CD4-positive, alpha-beta memory T cell (primary cell): ENCODE measurements around the gene CAPN14. TPM values are rescaled to one million over a fixed set of nuclear protein-coding genes. Genes with fewer than 3 reads are reported as not detected.

Experiments used
- CTCF ChIA-PET: fragments of 350-600 bp; sonication (Branson Sonifier 250); formaldehyde crosslinking; loops from one replicate; lab custom pipeline; 2021; ENCODE audit warnings: inconsistent platforms; ENCODE audit not compliant: partially characterized antibody; lab: Charles Lee
- POLR2A ChIA-PET: fragments of 350-600 bp; sonication (Branson Sonifier 250); formaldehyde crosslinking; loops from one replicate; lab custom pipeline; 2021; ENCODE audit not compliant: partially characterized antibody; lab: Charles Lee
- DNase-seq, 5 donors: peaks; one replicate each; pipeline versions ENCODE4 v3.0.0 to v3.0.0-alpha.2; 2020 to 2022; ENCODE audit warnings: mixed read lengths in 1 of 5
- H3K27ac ChIP-seq: one replicate; pipeline ENCODE4 v1.7.0; 2013; ENCODE audit warnings: low read depth, low read length
- H3K27me3 ChIP-seq: 2 replicates; pipeline ENCODE4 v1.7.0; 2013; ENCODE audit warnings: mild to moderate bottlenecking, low read length, moderate library complexity; ENCODE audit not compliant: insufficient read depth
- H3K36me3 ChIP-seq: 2 replicates; pipeline ENCODE4 v1.7.0; 2013; ENCODE audit warnings: mild to moderate bottlenecking, low read length, moderate library complexity; ENCODE audit not compliant: insufficient read depth
- H3K4me1 ChIP-seq: 2 replicates; pipeline ENCODE4 v1.7.0; 2013; ENCODE audit warnings: mild to moderate bottlenecking, low read length, moderate library complexity; ENCODE audit not compliant: insufficient read depth
- H3K4me3 ChIP-seq, 2 donors: one replicate each; pipeline ENCODE4 v1.7.0; 2013; ENCODE audit warnings: low read length in 2 of 2, mild to moderate bottlenecking in 1 of 2
- H3K9me3 ChIP-seq, 2 donors: one replicate each; pipeline ENCODE4 v1.7.0; 2013; ENCODE audit warnings: low read length in 2 of 2, control low read depth in 1 of 2; ENCODE audit not compliant: control insufficient read depth in 1 of 2
- H3K27ac Mint-ChIP-seq, 7 donors: one replicate each; pipeline ENCODE4 v1.8.0; 2020 to 2021; ENCODE audit warnings: mixed read lengths in 7 of 7, mild to moderate bottlenecking in 6 of 7, inconsistent platforms in 3 of 7, moderate library complexity in 3 of 7
- H3K27me3 Mint-ChIP-seq, 2 donors: one replicate each; pipeline ENCODE4 v1.8.0; 2020 to 2021; ENCODE audit warnings: mixed read lengths in 2 of 2
- H3K36me3 Mint-ChIP-seq, 2 donors: one replicate each; pipeline ENCODE4 v1.8.0; 2020 to 2021; ENCODE audit warnings: mixed read lengths in 2 of 2, inconsistent platforms in 1 of 2, mild to moderate bottlenecking in 1 of 2
- H3K4me1 Mint-ChIP-seq, 4 donors: one replicate each; pipeline ENCODE4 v1.8.0; 2020 to 2021; ENCODE audit warnings: mixed read lengths in 4 of 4, mild to moderate bottlenecking in 1 of 4
- H3K4me3 Mint-ChIP-seq, 8 donors: one replicate each; pipeline ENCODE4 v1.8.0; 2020 to 2021; ENCODE audit warnings: mixed read lengths in 8 of 8, mild to moderate bottlenecking in 7 of 8, moderate library complexity in 6 of 8, inconsistent platforms in 3 of 8
- H3K9me3 Mint-ChIP-seq, 8 donors: one replicate each; pipeline ENCODE4 v1.8.0; 2020 to 2021; ENCODE audit warnings: mixed read lengths in 8 of 8, mild to moderate bottlenecking in 5 of 8, inconsistent platforms in 3 of 8, moderate library complexity in 1 of 8
- intact Hi-C: fragments of 100-400 bp; cut with micrococcal nuclease; formaldehyde crosslinking; loops from one replicate; pipeline ENCODE4 v1.15.1; 2023
- polyA plus RNA-seq, 2 donors: library from polyadenylated mRNA; unstranded; fragments of 300-500 nt; fragmentation: Illumina TruSeq; gene quantifications; one replicate each; pipeline ENCODE4 v1.2.3, GENCODE V29; 2021
- total RNA-seq, 2 experiments: library from RNA; stranded (reverse); gene quantifications; one replicate each; pipeline ENCODE4 v1.2.3, GENCODE V29; 2021

CAPN14 gene
- total and polyA plus RNA-seq, 4 experiments from 2014 or later: 0.16 to 0.61 (median 0.44) TPM

DNA sequence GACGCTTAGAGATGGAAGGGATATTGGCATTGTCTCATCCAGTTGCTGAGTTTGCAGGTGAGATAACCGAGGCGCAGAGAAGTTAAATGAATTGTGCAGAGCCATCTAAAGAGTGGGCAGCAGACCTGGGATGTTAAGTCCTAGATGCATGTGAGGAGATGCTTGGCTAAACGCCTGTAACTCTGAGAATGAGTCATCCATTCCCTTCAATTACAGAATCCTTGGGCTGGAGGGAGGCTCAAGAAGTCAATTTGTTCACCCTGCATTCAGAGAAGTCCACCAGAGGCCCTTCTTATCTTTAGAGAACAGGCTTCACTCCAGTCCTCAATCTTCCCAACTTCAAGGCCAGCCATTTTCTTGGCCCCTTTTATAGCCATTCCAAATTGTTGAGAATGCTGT lies 18.2 kb upstream of the CAPN14 start:
- DNase-seq: no peak
- intact Hi-C loops: no loop called here
- Histone ChIP-seq H3K9me3 (no peaks in the 10 kb centered on the region), H3K4me1 (peaks cover 22% of the 10 kb centered on the region), H3K27me3 (no peaks in the 10 kb centered on the region), H3K4me3 (no peak overlapping the region), H3K27ac (no peak overlapping the region), H3K36me3 (no peaks in the 10 kb centered on the region)
- H3K27ac Mint-ChIP-seq: peak overlapping the region; percentile 7 to 87 (median 69)
- H3K4me1 Mint-ChIP-seq: peaks cover 17 to 36% (median 25%) of the 10 kb centered on the region in 4 donors
- no peaks in the 10 kb centered on the region for H3K9me3 Mint-ChIP-seq
- no peaks in the 10 kb centered on the region for H3K36me3 Mint-ChIP-seq
- POLR2A ChIA-PET: no interaction called here
- H3K4me3 Mint-ChIP-seq: peak overlapping the region in 7 of 8 donors; percentile 78 to 85 (median 82)
- peaks cover 0 to 1% of the 10 kb centered on the region in 2 donors for H3K27me3 Mint-ChIP-seq
- CTCF ChIA-PET: interaction anchor here (0.7 to 1.5 kb wide), 2 partner anchors 98 to 1089 kb away, joined by 3 read pairs; no protein-coding TSS in a partner anchor

DNA sequence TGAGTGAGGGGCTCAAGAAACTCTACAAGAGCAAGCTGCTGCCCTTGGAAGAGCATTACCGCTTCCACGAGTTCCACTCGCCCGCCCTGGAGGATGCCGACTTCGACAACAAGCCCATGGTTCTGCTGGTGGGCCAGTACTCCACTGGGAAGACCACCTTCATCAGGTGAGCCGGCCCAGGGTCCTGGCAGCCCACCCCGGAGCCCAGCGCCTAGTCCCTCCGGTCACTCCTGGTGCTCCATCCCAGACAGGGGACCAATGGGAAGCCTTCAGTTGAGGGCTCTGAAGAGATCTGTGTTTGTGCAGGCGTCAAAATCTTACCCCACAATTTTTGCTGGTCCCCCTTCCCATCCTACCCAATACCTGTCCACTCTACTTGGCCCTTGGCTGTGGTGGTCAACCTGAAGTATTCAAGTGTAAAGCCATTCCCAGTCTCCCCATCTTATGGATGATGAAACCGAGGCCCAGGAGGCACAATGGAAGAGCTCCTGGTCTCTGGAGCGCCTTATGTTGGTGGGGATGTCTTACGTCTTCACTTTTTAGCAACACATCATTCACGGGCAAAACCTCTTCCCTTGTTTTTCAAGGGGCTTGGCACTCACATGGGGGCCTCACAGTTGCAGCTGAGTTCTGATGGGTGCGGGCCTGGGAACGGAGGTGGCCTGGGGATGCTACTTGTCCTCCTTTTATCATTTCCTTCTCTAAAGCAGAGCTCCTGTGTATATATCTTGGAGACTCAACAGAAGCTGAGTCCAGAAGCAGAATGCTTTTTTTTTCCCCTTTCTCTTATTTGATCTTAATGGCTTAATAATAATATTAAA lies 17.6 kb upstream of the CAPN14 start:
- no peak for DNase-seq
- peak overlapping the region; percentile 49 to 66 for H3K4me3 ChIP-seq
- peaks cover 17 to 36% (median 25%) of the 10 kb centered on the region in 4 donors for H3K4me1 Mint-ChIP-seq
- no peaks in the 10 kb centered on the region for H3K36me3 ChIP-seq
- H3K27me3 Mint-ChIP-seq: peaks cover 0 to 1% of the 10 kb centered on the region in 2 donors
- no peaks in the 10 kb centered on the region for H3K9me3 Mint-ChIP-seq
- ChIA-PET POLR2A (interaction anchor here (1.2 to 1.6 kb wide), 2 partner anchors 90 to 1088 kb away, joined by 3 to 9 read pairs; partner anchors contain the start of gene YPEL5), CTCF (interaction anchor here (0.7 to 1.5 kb wide), 2 partner anchors 98 to 1089 kb away, joined by 3 read pairs; no protein-coding TSS in a partner anchor)
- H3K9me3 ChIP-seq: no peaks in the 10 kb centered on the region
- peak overlapping the region; percentile 78 to 85 (median 82) for H3K4me3 Mint-ChIP-seq
- peak overlapping the region; percentile 7 to 87 (median 76) for H3K27ac Mint-ChIP-seq
- intact Hi-C loops: loop anchor here (1.0 kb wide), 2 partner anchors 98 to 524 kb away; no protein-coding TSS in a partner anchor
- no peak overlapping the region for H3K27ac ChIP-seq
- peaks cover 4% of the 10 kb centered on the region for H3K27me3 ChIP-seq
- no peaks in the 10 kb centered on the region for H3K36me3 Mint-ChIP-seq
- peaks cover 22% of the 10 kb centered on the region for H3K4me1 ChIP-seq

- H3K4me1 ChIP-seq: peaks cover 22% of the 10 kb centered on the region
- intact Hi-C loops: loop anchor here (1.0 kb wide), 2 partner anchors 99 to 523 kb away; no protein-coding TSS in a partner anchor
Observed at GRCh38 chr2:31233741-31234682, 16.7 kb upstream of the CAPN14 start, which contains the start of gene EHD3. Gene EHD3 (plus strand): TSS chr2:31234152. CDS start chr2:31234622, 470 bp downstream.

DNA sequence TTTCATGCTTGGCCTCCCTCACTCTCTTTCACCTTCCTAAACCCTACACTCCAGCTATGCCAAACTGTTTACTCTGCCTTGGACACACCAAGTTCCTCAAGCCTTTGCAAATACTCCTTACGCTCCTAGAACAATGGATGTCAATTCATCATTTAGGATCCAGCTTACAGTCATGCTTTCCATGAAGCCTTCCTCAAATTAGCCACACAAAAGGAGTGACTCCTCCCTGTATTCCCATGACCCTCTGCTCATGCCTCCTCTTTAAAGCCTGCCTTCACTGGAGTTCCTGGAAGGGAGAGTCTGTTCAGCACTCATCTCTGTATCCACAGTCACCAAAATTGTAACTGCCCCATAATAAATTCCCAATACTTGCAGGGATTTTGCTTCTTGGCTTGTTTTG lies 15.9 kb upstream of the CAPN14 start:
- Mint-ChIP-seq H3K27ac (peak overlapping the region in 2 of 7 donors; percentile 9 to 17), H3K4me1 (peaks cover 17 to 36% (median 25%) of the 10 kb centered on the region in 4 donors), H3K36me3 (no peaks in the 10 kb centered on the region), H3K4me3 (peak overlapping the region; percentile 44 to 87 (median 80)), H3K9me3 (no peaks in the 10 kb centered on the region), H3K27me3 (peaks cover 0 to 1% of the 10 kb centered on the region in 2 donors)
- ChIA-PET CTCF (interaction anchor here (0.6 to 1.8 kb wide), 6 partner anchors 11 to 522 kb away, joined by 4 to 6 read pairs (median 5); no protein-coding TSS in a partner anchor), POLR2A (interaction anchor here (1.6 kb wide), 1 partner anchor 1086 kb away, joined by 9 read pairs; the partner anchor contains the start of gene YPEL5)
- no peak for DNase-seq
- Histone ChIP-seq H3K36me3 (no peaks in the 10 kb centered on the region), H3K4me1 (peaks cover 22% of the 10 kb centered on the region), H3K27ac (no peak overlapping the region), H3K9me3 (no peaks in the 10 kb centered on the region), H3K4me3 (peak overlapping the region; percentile 49 to 66), H3K27me3 (peaks cover 6% of the 10 kb centered on the region)
- intact Hi-C loops: no loop called here

More at GRCh38 chr2:31233741-31234682, 16.7 kb upstream of the CAPN14 start, which contains the start of gene EHD3:
- H3K36me3 ChIP-seq: no peaks in the 10 kb centered on the region
- peak within 1 kb of the TSS; percentile 49 to 66 for H3K4me3 ChIP-seq
- peaks cover 17 to 36% (median 25%) of the 10 kb centered on the region in 4 donors for H3K4me1 Mint-ChIP-seq
- peak; percentile 63 to 74 (median 70) for DNase-seq
- POLR2A ChIA-PET: interaction anchor here (1.2 to 1.6 kb wide), 2 partner anchors 91 to 1087 kb away, joined by 3 to 9 read pairs; partner anchors contain the start of gene YPEL5
- CTCF ChIA-PET: interaction anchor here (0.6 to 1.8 kb wide), 7 partner anchors 10 to 1088 kb away, joined by 3 to 6 read pairs (median 5); no protein-coding TSS in a partner anchor
- H3K27ac ChIP-seq: peak within 1 kb of the TSS; percentile 23
- peaks cover 6% of the 10 kb centered on the region for H3K27me3 ChIP-seq
- peak within 1 kb of the TSS; percentile 81 to 87 (median 83) for H3K4me3 Mint-ChIP-seq
- H3K27me3 Mint-ChIP-seq: peaks cover 0 to 1% of the 10 kb centered on the region in 2 donors
- H3K27ac Mint-ChIP-seq: peak within 1 kb of the TSS in 6 of 7 donors; percentile 7 to 87 (median 77)
- H3K36me3 Mint-ChIP-seq: no peaks in the 10 kb centered on the region
- H3K9me3 ChIP-seq: no peaks in the 10 kb centered on the region
- H3K9me3 Mint-ChIP-seq: no peaks in the 10 kb centered on the region

DNA sequence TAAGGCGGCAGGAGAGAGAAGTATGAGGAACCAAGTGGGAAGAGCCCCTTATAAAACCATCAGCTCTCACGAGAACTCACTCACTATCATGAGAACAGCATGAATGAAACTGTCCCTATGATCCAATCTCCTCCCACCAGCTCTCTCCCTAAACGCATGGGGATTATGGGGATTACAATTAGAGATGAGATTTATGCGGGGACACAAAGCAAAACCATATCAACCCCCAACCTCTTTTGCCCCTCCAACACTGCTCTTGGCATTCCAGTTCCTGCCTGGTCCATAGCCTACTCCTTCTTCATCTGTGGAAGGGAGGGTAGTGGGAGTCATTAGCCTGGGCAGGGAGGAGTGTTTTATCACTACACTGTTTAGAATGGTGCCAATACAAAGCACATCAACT lies 15.3 kb upstream of the CAPN14 start:
- peaks cover 1 to 2% of the 10 kb centered on the region in 2 donors for H3K27me3 Mint-ChIP-seq
- no peak overlapping the region for H3K27ac Mint-ChIP-seq
- intact Hi-C loops: no loop called here
- Histone ChIP-seq H3K4me3 (no peak overlapping the region), H3K9me3 (no peaks in the 10 kb centered on the region), H3K4me1 (peaks cover 22% of the 10 kb centered on the region), H3K27ac (no peak overlapping the region), H3K27me3 (peaks cover 6% of the 10 kb centered on the region), H3K36me3 (no peaks in the 10 kb centered on the region)
- H3K4me1 Mint-ChIP-seq: peaks cover 17 to 36% (median 25%) of the 10 kb centered on the region in 4 donors
- H3K4me3 Mint-ChIP-seq: peak overlapping the region in 2 of 8 donors; percentile 27 to 78
- no peaks in the 10 kb centered on the region for H3K36me3 Mint-ChIP-seq
- ChIA-PET CTCF (interaction anchor here (1.7 to 1.8 kb wide), 2 partner anchors 86 to 100 kb away, joined by 5 read pairs; no protein-coding TSS in a partner anchor), POLR2A (no interaction called here)
- DNase-seq: no peak
- no peaks in the 10 kb centered on the region for H3K9me3 Mint-ChIP-seq

- Mint-ChIP-seq H3K27ac (peak overlapping the region in 1 of 7 donors; percentile 19), H3K27me3 (peaks cover 1 to 8% of the 10 kb centered on the region in 2 donors), H3K36me3 (no peaks in the 10 kb centered on the region), H3K4me3 (peak overlapping the region in 1 of 8 donors; percentile 21), H3K4me1 (peaks cover 15 to 32% (median 22%) of the 10 kb centered on the region in 4 donors), H3K9me3 (no peaks in the 10 kb centered on the region)
- Histone ChIP-seq H3K27me3 (peaks cover 6% of the 10 kb centered on the region), H3K36me3 (no peaks in the 10 kb centered on the region), H3K27ac (no peak overlapping the region), H3K4me3 (no peak overlapping the region), H3K4me1 (peaks cover 22% of the 10 kb centered on the region), H3K9me3 (no peaks in the 10 kb centered on the region)
- intact Hi-C loops: no loop called here
- no peak for DNase-seq
- ChIA-PET CTCF (no interaction called here), POLR2A (no interaction called here)
Observed at GRCh38 chr2:31231571-31232302, 14.4 kb upstream of the CAPN14 start.
